ENCODE measurements around the gene FAM110D.

GRCh38 chr1:26129778-26130177, 29.1 kb upstream of the FAM110D start:
- TF ChIP-seq CTCF (conservative IDR thresholded peaks at IDR 0.05) (no peak), EZH2 (IDR thresholded peaks at IDR 0.05; ENCODE audit: low read depth) (no peak)
